PC-3 (cell line): ENCODE results near the gene MAGEA12.
"Not testable (repeated sequence)": the region's sequence is repeated elsewhere in the genome, so short reads cannot be mapped to it uniquely, and the experiment has no call there.

ENCODE experiments used
- CTCF ChIP-seq: fragments of 300-600 bp; sonication (generic); conservative IDR thresholded peaks from 2 replicates; pipeline ENCODE4 v1.5.1; 2017; ENCODE audit warnings: antibody characterized with exemption, low read depth, mild to moderate bottlenecking, low read length
- EZH2 ChIP-seq: fragments of 300-600 bp; sonication (generic); IDR thresholded peaks from one replicate; pipeline ENCODE4 v1.6.1; 2017; ENCODE audit warnings: antibody characterized with exemption, mild to moderate bottlenecking, low read length; ENCODE audit not compliant: unreplicated experiment

GRCh38 chrX:152759544-152759943 lies 26.0 kb downstream of the MAGEA12 start:
- TF ChIP-seq CTCF, EZH2: not testable (repeated sequence)
